ENCODE results near the gene BCL11B.

Gene BCL11B

DNA sequence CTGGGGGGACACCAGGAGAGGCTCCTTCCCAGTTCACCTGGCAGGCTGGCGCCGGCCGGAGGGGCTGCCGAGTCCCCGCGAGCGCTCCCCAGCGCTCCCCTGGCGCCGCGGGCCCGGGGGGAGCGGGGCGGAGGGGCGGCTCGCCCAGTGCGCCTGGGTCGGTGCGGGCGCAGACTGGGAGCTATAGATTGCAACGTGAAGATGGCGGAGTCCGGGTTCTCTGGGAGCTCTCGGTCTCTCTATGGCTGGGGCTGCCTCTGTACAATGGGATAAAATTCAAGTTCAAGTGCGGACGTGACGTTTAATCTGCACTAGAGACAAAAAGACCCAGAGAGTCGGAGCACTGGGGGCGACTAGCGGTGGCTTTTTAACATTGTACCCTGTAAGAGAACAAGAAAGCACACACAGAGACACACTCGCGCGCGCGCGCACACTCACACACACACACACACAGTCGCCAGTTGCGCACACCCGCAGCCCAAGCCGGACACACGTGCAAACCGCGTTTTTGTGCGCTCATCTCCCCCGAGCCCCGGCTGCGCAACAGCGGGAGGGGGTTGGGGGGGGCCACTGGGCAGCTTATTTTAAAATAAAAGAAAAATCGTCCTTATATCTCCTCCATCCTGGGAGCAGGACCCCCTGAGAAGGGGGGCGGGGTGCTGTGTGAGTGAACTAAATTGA, at the start of gene BCL11B:
Gene BCL11B, minus strand, starts transcription at position 247 of the 681 bp plus-strand sequence. CDS start 979 bp downstream, outside the sequence.
- peak; percentile 77 for DNase-seq (ENCODE audit: low read depth)

DNA sequence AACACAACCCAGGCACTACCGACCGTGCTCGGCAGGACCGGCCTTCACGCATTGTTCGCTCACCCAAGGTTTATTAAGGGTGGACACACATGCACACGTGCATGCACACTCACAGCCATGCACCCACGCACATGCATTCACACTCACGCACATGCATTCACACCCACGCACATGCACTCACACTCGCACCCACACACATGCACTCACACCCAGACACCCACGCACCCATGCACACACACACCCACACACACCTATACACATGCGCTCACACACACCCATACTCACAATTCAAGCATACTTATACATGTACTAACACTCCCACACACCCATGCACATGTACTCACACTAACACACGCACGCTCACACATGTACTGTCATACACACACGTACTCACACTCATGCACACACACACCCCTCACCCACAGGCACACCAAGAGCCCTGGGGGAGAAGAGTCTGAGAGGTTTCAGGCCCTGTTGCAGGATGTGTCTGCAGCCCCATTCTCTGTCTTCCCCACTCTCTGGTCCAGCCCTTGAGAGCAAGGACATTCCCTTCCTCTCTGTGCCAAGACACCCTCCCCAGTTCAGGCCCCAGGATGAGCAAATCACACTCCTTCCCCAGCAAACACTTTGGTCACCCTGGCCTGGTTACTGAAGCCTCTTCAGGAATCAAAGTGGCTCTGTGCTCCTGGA, 49.4 kb upstream of the BCL11B start:
- no peak for DNase-seq (ENCODE audit: low read depth)

DNA sequence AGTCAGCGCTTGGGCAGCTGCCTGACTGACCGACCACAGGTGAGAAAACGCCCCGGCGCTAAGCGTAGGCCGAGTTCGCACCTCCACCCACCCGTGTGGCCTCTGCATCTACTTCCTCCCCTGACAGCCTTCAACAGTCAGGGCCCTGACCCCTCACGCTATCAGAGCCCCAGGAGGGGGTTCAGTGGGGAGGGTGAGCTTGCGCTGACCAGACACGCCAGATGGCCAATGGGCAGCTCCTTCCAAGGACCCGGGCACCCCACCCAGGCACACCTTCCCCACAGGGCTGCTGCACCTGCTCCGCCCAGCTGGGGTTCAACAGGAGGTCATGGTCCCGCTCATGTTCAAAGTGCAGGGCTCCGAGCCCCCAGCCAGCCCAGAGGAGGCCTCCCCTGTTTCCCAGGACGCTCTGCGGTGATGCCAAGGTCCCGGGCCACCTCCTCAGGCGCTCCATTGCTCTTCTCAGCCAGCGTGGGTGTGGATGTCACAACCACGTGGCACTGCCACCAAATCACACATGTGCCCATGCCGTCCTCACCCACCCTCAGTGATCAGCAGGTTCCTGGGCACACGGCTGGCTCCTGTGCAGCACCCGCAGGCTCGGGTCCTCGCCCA, 48.7 kb upstream of the BCL11B start:
- no peak for DNase-seq (ENCODE audit: low read depth)

DNA sequence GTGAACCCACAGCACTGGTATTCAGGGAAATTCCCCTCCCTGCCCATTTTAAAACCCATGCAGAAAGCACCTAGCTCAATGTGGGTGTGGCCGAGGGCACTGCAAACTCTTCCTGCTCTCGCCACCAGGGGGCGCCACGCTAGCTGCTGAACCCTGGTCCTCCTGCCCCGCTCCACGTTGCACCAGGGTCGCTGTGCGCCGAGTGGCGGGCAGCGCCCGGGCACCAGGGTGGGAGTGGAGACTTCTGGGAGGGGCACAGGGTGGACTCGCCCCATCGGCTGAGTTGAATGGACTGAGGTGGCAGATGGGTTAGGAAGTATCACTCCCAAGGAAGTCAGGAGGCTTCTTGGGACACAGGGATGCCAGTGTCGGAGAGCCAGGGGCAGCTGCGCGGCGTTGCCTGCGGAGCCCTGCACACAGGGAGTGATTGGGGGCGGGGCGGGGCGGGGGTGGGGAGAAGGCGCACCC, 48.1 kb upstream of the BCL11B start:
- peak; percentile 43 for DNase-seq (ENCODE audit: low read depth)

DNA sequence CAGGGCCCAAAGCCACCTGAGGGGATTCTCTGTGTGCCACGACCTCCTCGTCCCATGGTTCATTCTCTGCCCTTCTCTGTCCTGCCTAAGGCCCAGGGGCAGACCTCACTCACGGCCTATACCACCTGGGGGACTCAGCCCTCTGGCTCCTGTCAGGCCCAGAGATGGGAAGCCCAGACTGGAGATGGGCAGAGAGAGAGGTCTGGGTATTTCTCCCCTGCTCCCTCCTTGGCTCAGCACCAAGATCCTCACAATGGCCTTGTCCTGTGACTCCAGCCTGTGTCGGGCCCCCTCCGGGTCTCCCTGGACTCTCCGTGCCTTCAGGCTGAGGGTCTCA, 46.9 kb upstream of the BCL11B start:
- DNase-seq (ENCODE audit: low read depth) = no peak

DNA sequence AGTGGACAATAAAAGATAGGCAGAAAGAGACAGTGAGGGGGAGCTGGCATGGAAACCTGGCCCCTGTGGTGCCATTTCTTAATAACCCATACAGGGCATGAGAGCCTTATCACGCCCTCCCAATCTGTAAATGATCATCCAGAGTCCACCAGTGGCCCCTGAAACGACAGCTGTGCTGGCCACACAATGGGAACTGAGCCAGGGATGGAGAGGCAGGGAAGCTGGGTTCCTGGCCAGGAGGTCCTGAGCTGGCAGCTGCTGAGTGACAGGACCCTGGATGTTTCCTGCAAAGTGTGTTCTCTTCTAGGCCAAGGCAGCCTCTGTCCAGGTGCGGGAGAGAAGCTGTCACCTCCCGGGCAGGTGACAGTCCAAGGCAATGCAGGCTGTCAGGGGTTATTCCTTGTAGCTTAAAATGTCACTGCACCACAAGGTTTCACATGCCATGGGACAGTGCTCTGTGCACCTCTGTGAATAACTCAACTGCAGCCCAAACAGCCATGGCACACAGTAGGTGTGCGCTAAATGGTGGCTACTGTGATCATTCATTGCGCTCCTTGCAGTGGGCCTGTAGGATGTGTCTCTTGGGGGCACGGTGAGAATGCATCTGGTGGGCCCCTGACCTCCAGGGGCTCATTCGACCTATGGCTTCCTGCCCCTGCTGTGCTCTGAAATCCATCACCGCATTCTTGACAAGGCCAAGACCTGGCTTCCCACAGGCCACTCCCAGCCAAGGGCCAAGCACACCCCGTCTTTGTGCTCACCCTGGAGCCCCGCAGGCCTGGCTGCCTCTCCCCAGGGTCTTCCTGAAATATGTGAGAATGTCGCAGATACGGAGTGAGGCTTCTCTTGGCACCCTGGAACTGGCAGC, 46.3 kb upstream of the BCL11B start:
- DNase-seq (ENCODE audit: low read depth) = no peak

DNA sequence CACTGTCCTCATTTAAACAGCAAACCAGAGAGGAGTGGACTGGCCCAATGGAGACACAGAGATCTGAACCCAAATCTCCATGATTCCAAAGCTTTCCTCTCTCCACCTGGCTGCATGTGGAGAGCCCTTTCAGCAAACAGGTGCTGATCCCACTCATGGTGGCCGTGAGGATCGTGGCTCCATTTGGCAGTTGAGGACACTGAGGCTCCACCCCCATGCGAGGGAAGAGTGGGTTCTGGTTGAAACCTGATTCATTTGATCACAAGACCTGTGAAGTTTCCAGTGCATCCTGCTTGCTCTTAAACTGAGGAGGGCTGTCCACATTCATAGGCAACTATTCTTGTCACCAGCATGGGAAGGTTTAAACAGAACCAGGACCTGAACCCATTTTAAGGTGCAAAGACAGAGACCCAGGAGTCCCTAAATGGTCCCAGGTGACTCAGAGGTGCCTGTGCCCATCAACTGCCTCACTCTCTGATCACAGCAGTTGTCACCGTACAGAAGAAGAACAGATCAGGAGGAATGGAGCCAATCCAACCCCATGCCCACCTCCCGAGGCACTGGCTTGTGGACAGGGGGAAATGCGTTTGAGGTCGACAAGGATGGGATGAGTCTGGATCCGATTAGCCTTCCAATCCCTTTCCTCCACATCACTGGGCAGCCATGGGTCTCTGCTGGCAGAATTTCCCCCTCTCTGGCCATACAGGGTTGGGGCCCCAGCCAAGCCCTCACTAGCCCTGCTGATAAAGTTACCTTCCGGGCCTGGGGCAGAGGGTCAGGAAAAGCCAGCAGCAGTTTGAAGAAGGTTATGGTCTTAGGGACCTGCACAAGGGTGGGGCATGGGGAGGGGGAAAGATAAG, 45.5 kb upstream of the BCL11B start:
- no peak for DNase-seq (ENCODE audit: low read depth)

DNA sequence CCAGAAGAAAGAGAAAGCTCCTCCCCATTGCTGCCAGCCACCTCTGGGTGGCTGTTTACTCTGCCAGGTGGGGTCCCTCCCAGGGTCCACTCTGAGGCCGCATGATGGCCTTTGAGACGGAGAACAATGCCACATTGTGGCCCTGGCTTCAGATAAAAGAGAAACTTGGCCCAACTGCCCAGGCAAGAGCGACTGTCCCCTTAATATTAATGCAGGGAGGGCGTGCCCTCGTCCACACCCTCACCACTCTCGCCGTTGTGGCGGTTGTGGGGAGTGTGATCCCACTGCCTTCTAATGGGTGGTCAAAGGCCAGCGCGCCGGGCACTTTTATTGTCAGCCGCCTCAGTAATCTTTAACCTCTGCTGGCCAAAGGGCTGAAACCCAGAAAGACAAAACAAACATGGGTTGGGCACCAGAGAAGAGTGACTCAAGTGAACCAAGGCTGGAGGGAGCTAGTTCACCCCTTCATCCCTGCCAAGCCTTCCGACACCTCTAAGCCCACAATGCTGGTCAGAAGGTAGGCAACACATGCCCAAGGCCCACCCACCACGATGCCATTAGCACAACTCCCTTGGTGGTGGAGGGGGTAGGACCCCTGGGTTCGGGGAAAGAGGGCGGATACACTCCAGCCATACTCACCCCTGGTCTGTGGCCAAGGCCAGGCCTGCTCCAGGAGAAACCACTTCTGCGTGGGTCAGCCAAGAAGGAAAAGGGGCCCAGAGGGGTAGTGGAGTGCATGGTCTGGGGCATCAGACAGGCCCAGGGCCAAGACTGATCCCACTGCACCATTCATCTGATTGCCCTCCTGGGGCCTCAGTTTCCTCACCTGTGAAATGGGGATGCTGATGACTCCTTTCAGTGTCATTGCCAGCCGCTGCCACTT, 44.5 kb upstream of the BCL11B start:
- DNase-seq (ENCODE audit: low read depth) = no peak

DNA sequence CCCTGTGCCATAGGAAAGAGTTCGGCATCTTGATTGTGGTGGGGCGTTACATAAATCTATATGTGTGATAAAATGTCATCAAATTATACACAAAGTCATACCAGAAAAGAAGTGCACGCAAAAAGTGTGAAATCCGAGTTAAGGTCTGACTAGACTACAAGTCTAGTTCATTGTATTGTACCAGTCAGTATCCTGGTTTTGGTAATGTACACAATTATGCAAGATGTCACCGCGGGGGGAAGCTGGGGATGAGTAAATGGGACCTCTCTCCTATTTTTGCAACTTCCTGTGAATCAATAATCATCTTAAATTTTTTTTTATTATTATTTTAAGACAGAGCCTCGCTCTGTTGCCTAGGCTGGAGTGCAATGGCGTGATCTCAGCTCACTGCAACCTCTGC, 43.2 kb upstream of the BCL11B start:
- DNase-seq (ENCODE audit: low read depth) = no peak

DNA sequence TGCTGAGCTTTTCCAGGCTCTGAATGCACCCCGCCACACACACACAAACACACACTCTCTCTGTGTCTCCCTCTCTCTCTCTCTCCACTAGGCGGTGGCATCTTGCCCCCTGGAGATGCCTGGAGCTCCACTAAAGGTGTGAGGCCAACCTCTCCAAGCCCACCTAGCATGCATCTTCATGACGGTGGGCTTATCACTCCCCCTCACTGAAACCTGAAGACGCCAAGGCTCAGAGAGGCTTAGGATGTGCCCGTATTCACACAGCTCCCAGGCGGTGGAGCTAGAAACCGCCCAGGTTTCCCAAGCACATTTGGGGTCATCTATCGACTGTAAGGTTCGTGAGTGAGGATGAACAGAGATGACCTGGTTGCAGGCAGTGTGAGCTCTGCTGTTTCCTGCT, 42.6 kb upstream of the BCL11B start:
- DNase-seq (ENCODE audit: low read depth) = no peak

DNA sequence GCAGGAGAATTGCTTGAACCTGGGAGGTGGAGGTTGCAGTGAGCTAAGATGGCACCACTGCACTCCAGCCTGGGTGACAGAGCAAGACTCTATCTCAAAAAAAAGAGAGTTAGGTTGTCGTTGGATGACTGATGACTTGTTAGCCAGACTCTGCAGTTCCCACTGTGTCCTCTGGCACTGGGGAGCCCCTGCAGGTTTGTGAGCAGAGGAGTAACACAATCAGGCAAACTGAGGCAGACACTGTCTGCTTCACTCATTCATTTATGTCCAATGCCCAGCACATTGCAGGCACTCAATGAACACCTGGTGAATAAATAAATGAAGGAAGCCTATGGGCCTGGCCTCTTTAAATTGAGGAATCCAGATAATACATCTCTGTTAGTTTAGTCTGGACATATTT, 41.2 kb upstream of the BCL11B start:
- no peak for DNase-seq (ENCODE audit: low read depth)

DNA sequence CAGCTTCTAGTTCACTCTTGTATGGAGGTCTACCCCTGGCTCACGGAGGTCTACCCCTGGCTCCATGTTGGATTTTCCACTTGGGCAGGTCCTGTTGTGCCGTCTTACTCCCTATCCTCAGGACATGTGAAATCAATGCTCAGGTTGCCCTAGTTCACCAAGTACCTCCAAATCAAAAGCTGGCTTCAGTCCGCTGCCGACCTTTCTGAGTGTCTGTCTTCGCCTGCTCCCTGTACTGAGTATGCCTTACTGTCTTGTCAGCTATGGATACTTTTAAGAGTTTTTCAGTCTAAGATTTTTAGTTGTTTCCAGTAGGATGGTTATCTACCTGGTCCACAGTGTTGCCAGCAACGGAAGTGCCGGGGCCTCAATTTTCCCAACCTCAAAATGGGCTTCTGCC, 40.1 kb upstream of the BCL11B start:
- DNase-seq (ENCODE audit: low read depth) = no peak

DNA sequence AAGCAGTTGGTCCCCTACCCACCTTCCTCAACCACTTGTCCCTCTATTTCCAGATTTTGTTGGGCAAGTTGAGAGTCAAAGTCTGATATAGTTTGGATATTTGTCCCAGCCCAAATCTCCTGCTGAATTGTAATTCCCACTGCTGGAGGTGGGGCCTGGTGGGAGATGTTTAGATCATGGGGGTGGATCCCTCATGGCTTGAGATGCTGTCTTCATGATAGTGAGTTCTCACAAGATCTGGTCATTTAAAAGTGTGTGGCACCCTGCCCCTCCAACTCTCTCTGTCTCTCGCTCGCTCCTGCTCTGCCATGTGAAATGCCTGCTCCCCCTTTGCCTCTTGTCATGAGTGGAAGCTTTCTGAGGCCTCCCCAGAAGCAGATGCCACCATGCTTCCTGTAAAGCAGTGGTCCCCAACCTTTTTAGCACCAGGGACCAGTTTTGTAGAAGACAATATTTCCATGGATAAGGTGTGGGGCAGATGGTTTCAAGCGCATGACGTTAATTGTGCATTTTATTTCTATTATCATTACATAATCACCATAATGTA, 37.3 kb upstream of the BCL11B start:
- DNase-seq (ENCODE audit: low read depth) = no peak

DNA sequence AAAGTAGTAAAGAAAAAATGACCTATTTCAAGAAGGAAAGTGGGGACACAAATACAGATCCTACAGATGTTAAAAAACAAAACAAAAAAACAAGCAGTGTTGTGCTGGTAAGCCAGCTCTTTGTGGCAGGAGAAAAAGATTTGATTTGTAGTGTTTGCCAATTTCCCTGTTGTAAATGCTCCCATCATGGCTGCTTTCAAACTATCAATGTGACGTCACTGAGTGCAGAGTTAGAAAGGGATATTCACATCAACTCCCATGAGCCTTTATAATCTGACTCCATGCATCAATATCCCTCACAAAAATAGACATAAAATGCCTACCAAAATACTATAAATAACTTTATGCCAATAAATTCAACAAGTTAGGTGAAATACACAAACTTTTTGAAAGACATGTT, 32.2 kb upstream of the BCL11B start:
- DNase-seq (ENCODE audit: low read depth) = no peak

DNA sequence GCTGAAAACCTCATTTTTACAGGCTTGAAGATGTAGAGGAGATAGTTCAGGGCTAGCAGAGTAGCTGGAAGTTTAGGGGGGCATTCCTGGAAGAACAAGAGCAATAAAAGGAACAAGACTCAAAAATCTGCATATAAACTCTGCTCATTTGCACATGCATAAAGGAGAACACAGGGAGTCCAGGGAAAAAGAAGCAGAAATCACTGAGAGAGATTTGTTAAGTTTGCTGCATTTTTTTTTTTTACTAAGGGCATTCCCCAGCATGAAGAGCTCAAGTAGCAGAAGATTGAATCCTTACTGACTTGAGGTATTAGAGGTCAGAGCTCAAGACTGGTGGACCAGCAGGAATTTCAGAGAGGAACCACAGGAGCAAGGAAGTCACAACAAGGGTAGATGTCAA, 28.2 kb upstream of the BCL11B start:
- DNase-seq (ENCODE audit: low read depth) = no peak

DNA sequence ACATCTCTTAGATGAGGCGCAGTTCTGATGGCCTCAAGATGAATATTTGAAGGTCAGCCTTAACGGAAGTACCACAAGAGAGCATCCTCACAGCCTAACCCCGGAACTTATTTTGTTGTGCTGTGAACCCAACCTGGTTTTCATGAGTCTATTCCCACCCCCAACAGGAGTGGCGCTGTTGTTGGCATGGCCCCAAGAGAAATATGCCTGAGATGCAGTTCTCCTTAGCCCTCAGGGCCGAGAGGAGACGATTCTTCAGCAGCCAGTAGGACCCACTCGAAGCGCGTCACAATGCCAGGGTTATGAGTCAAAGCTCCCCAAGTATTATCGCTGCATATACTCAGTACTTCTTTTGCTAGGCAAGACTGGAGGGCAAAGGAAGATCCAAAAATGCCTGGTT, 24.5 kb upstream of the BCL11B start:
- DNase-seq (ENCODE audit: low read depth) = no peak

DNA sequence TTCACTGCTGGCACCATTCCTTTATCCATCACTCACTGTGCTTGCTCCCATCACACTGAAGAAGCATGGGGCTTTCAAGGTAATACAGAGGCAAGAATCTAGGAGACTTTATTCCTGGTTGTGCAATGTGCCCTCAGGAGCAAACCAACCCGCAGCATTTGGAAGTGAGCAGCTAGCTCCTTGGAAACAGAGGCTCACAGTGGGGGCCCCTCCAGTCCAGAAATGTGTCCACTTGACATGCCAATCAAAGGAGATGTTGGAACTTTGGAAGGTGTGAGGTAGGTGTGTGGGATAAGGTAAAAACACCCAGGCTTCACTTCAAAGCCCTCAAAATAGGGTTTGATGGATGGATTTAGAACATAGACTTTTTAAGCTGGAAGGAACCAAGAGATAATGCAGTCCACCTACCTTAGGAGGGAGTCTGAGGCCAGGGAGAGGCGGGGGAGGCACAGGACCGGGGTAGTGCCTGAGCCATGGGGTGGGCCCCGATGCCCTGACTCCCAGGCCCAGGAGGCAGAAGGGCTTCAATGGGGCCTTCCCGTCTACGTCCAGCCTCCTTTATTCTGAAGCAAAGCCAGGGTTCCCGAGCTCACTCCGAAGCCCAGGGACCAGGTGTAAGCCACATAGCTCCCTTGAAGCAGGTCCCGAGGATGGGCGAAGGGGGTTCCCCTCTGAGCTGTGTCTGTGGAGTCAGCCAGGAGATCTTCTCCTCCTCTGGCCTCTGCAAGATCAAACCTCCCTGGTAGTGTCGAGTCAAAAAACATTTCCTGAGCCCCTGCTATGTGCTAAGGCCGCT, 17.6 kb upstream of the BCL11B start:
- no peak for DNase-seq (ENCODE audit: low read depth)

DNA sequence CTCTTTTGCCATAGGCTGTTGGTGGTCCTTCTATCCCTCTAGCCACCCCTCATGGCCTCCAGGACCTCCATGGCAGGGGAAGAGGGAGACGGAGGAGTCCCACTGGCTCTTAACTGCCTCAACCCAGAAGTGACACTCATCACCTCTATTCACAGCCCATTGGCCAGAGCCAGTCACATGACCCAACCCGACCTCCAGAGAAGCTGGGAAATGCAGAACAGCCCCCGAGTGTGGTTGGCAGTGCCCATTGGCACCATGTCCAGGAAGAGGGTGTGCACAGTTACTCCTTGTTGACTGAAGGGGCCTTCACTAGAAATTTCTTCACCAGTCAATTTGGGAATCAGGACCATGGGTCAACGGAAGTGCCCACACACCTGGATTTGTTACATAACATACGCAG, 17.0 kb upstream of the BCL11B start:
- DNase-seq (ENCODE audit: low read depth) = no peak

DNA sequence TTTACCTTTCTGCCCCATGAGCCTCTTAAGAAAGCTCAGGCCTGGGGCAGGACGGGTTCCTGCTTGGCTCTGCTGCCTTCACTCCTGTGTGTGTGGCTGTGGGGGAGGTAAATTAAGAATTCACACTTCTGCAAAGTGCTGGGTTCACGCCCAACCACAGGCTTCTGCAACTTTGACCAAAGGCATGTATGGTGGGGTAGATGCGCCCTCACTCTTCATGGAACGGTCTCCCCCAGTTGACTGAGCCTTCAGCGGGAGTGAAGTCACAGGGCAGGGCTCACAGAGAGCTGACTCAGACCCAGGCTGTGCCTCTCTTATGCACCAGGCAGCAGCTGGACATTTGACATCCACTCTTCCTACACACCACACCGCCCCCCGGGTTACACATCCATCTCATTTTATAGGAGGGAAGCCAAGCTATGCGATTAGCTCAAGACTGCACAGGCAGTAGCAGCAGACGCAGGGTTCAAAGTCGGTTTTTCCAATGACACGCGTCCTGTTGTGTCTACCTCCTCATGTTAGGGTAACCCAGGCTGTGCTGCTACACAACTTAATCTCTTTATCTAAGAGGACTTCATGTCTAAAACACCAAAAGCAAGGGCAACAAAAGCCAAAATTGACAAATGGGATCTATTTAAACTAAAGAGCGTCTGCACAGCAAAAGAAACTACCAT, 15.4 kb upstream of the BCL11B start:
- no peak for DNase-seq (ENCODE audit: low read depth)

All from activated T-helper 1 cell treated with Interleukin-2 at 50 U/mL for 16 hours (primary cell).